T-cell (primary cell): ENCODE measurements around the gene TMED6. TPM values are rescaled to one million over a fixed set of nuclear protein-coding genes. Genes with fewer than 3 reads are reported as not detected.

Experiments
- ATAC-seq, 4 experiments: fragments of 200-7000 bp in 3 of 4; fragments of 150-1000 bp in 1 of 4; cut with Tn5 transposase; replicated peaks in 1 of 4; 1 replicate in 3 of 4; 2 replicates in 1 of 4; pipeline ENCODE4 v1.10.0; 2021; ENCODE audit warnings: moderate library complexity in 3 of 4, mild to moderate bottlenecking in 2 of 4, moderate number of reproducible peaks in 1 of 4
- CTCF ChIA-PET, 2 donors: fragments of 300-600 bp; sonication (Branson Sonifier 250); formaldehyde crosslinking; loops; one replicate each; lab custom pipeline; 2022; ENCODE audit warnings: antibody characterized with exemption in 2 of 2; lab: Charles Lee
- POLR2A ChIA-PET, 2 donors: fragments of 300-600 bp; sonication (Branson Sonifier 250); formaldehyde crosslinking; loops; one replicate each; lab custom pipeline; 2022; ENCODE audit warnings: antibody characterized with exemption in 2 of 2; lab: Charles Lee
- DNase-seq, 35 experiments: peaks; one replicate each; pipeline versions ENCODE4 v3.0.0 to v3.0.0-alpha.2; 2013 to 2023
- H3K27ac ChIP-seq: one replicate; pipeline ENCODE4 v1.5.1; 2013; ENCODE audit warnings: low read length
- H3K27me3 ChIP-seq, 2 experiments: replicated peaks in 1 of 2; 1 replicate in 1 of 2; 2 replicates in 1 of 2; pipeline versions ENCODE4 v1.6.1 to v1.7.0; 2013; ENCODE audit warnings: low read length in 1 of 2, mixed read lengths in 1 of 2; ENCODE audit not compliant: control insufficient read depth in 2 of 2, insufficient read depth in 2 of 2; ENCODE audit errors: extremely low read depth in 1 of 2
- H3K36me3 ChIP-seq, 2 donors: 1 replicate in 1 of 2; 2 replicates in 1 of 2; pipeline versions ENCODE4 v1.6.1 to v1.7.0; 2013; ENCODE audit warnings: low read length in 1 of 2; ENCODE audit not compliant: control insufficient read depth in 2 of 2, insufficient read depth in 1 of 2; ENCODE audit errors: extremely low read depth in 1 of 2
- H3K4me1 ChIP-seq, 2 experiments: 1 replicate in 1 of 2; 2 replicates in 1 of 2; pipeline versions ENCODE4 v1.6.1 to v1.7.0; 2013; ENCODE audit warnings: low read length in 2 of 2, mixed read lengths in 1 of 2; ENCODE audit not compliant: insufficient read depth in 2 of 2, control insufficient read depth in 1 of 2; ENCODE audit errors: extremely low read depth in 1 of 2
- H3K4me3 ChIP-seq, 2 donors: 1 replicate in 1 of 2; 2 replicates in 1 of 2; pipeline versions ENCODE4 v1.5.1 to v1.7.0; 2013; ENCODE audit warnings: mild to moderate bottlenecking in 2 of 2, low read length in 1 of 2, moderate library complexity in 1 of 2; ENCODE audit not compliant: control insufficient read depth in 1 of 2; ENCODE audit errors: extremely low read depth in 1 of 2
- H3K9me3 ChIP-seq: 2 replicates; pipeline ENCODE4 v1.7.0; 2013
- H3K27ac Mint-ChIP-seq, 2 donors: one replicate each; pipeline ENCODE4 v1.8.0; 2020 to 2021; ENCODE audit warnings: mild to moderate bottlenecking in 2 of 2, mixed read lengths in 2 of 2
- H3K27me3 Mint-ChIP-seq, 2 donors: one replicate each; pipeline ENCODE4 v1.8.0; 2021 to 2022; ENCODE audit warnings: mixed read lengths in 2 of 2
- H3K36me3 Mint-ChIP-seq: one replicate; pipeline ENCODE4 v1.8.0; 2021; ENCODE audit warnings: mixed read lengths
- H3K4me1 Mint-ChIP-seq, 3 donors: one replicate each; pipeline ENCODE4 v1.8.0; 2020 to 2022; ENCODE audit warnings: mixed read lengths in 3 of 3, mild to moderate bottlenecking in 1 of 3
- H3K4me3 Mint-ChIP-seq, 3 donors: one replicate each; pipeline ENCODE4 v1.8.0; 2020 to 2022; ENCODE audit warnings: mild to moderate bottlenecking in 3 of 3, mixed read lengths in 3 of 3, moderate library complexity in 3 of 3
- H3K9me3 Mint-ChIP-seq, 3 donors: one replicate each; pipeline ENCODE4 v1.8.0; 2020 to 2022; ENCODE audit warnings: mixed read lengths in 3 of 3
- WGBS: methylation state at CpG from one replicate; pipeline ENCODE4 v1.1.5; 2013; ENCODE audit warnings: missing lambda C conversion rate; ENCODE audit not compliant: insufficient coverage; 5-methylcytosine and 5-hydroxymethylcytosine counted together
- total RNA-seq, 35 experiments: library from RNA in 6 of 35; stranded (reverse) in 6 of 35; fragments of 120-200 nt in 1 of 35; gene quantifications; one replicate each; pipeline versions ENCODE4 v1.2.1 to v1.2.4 and lab custom pipeline; 2013 to 2026

TMED6 gene
- 1 to 10 TPM; 2.6 to 4.6 (median 3.0) TPM for total RNA-seq
- 2.4 TPM for total RNA-seq (2013)
- total RNA-seq (lab: John Stamatoyannopoulos, UW) = 0.06 to 1.1 (median 0.25) reads per million in 29 experiments

- CTCF ChIA-PET = interaction anchor here (0.6 kb wide), 2 partner anchors 23 to 1351 kb away, joined by 3 to 6 read pairs; no protein-coding TSS in a partner anchor
- no peaks in the 10 kb centered on the region for H3K27me3 ChIP-seq
- no peak for ATAC-seq
- Mint-ChIP-seq H3K27ac (no peak within 1 kb of the TSS), H3K4me1 (peaks cover 0 to 2% (median 0%) of the 10 kb centered on the region in 3 donors), H3K9me3 (no peaks in the 10 kb centered on the region), H3K27me3 (no peaks in the 10 kb centered on the region), H3K4me3 (no peak within 1 kb of the TSS), H3K36me3 (peaks cover 21% of the 10 kb centered on the region)
- H3K4me3 ChIP-seq = no peak within 1 kb of the TSS
- no peak for DNase-seq
- WGBS = 97% methylated on average over 10 of the region's 12 CpGs
- peaks cover 0 to 4% of the 10 kb centered on the region in 2 experiments for H3K4me1 ChIP-seq
- H3K9me3 ChIP-seq = no peaks in the 10 kb centered on the region
- no peak within 1 kb of the TSS for H3K27ac ChIP-seq
- POLR2A ChIA-PET = no interaction called here
- H3K36me3 ChIP-seq = peaks cover 6 to 23% of the 10 kb centered on the region in 2 donors
These were observed at the start of gene TMED6 for GRCh38 chr16:69351309-69352027. TMED6 (minus strand) TSS chr16:69351786; CDS start chr16:69351753, 33 bp downstream.

GRCh38 chr16:69399361-69399760 is 47.8 kb upstream of the TMED6 start:
- Mint-ChIP-seq H3K4me1 (peaks cover 0 to 6% (median 5%) of the 10 kb centered on the region in 3 donors), H3K27ac (no peak overlapping the region), H3K9me3 (no peaks in the 10 kb centered on the region), H3K27me3 (no peaks in the 10 kb centered on the region), H3K4me3 (no peak overlapping the region), H3K36me3 (no peaks in the 10 kb centered on the region)
- ChIA-PET POLR2A (interaction anchor here in 1 of 2 donors (0.6 kb wide), 1 partner anchor 289 kb away, joined by 3 read pairs; no protein-coding TSS in a partner anchor), CTCF (interaction anchor here in 1 of 2 donors (0.6 kb wide), 1 partner anchor 262 kb away, joined by 4 read pairs; no protein-coding TSS in a partner anchor)
- WGBS = 46% methylated on average over 3 of the region's 3 CpGs
- Histone ChIP-seq H3K9me3 (no peaks in the 10 kb centered on the region), H3K27ac (no peak overlapping the region), H3K36me3 (no peaks in the 10 kb centered on the region), H3K4me1 (no peaks in the 10 kb centered on the region), H3K4me3 (no peak overlapping the region), H3K27me3 (peaks cover 0 to 3% of the 10 kb centered on the region in 2 experiments)
- no peak for DNase-seq
- ATAC-seq = no peak

DNA sequence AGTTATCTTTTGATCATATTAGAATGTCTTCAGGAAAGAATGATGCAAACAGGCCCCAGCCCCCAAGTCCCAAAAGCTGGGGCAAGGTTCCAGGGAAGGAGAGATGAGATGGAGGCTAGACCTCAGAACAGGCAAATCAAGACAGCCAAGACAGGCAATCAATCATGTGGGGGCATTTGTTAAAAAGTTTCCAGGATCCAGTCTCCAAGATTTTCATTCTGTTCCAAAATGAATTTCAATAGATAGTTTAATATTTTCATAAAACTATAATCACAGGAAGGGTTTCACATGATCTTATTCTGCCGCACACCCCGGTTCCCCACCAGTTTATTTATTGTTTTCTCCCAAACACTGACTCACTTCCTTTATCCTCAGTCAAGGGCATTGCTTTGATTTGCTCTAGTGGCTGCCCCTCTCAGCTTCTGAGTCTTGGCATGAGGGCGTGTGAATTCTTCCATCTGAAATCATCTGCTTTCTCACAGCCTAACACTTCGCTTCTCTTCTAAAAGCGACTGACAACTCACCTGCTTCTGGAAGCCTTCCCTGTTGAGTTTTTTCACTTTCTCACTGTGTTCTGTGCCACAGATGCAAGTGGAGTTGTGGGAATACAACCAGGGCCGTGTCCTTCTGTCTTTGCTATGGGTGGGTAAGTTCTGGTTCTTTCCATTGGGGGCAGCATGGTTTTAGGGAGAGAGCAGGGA is 46.4 kb upstream of the TMED6 start:
- POLR2A ChIA-PET = no interaction called here
- WGBS = 70% methylated on average over 4 of the region's 6 CpGs
- CTCF ChIA-PET = interaction anchor here (0.6 to 0.8 kb wide), 3 partner anchors 13 to 909 kb away, joined by 3 read pairs; no protein-coding TSS in a partner anchor
- Histone ChIP-seq H3K27me3 (peaks cover 0 to 4% of the 10 kb centered on the region in 2 experiments), H3K9me3 (no peaks in the 10 kb centered on the region), H3K27ac (no peak overlapping the region), H3K36me3 (no peaks in the 10 kb centered on the region), H3K4me1 (no peaks in the 10 kb centered on the region), H3K4me3 (no peak overlapping the region)
- Mint-ChIP-seq H3K27me3 (no peaks in the 10 kb centered on the region), H3K9me3 (no peaks in the 10 kb centered on the region), H3K36me3 (no peaks in the 10 kb centered on the region), H3K4me1 (peaks cover 0 to 6% (median 5%) of the 10 kb centered on the region in 3 donors), H3K27ac (no peak overlapping the region), H3K4me3 (no peak overlapping the region)
- DNase-seq = no peak
- ATAC-seq = no peak

DNA sequence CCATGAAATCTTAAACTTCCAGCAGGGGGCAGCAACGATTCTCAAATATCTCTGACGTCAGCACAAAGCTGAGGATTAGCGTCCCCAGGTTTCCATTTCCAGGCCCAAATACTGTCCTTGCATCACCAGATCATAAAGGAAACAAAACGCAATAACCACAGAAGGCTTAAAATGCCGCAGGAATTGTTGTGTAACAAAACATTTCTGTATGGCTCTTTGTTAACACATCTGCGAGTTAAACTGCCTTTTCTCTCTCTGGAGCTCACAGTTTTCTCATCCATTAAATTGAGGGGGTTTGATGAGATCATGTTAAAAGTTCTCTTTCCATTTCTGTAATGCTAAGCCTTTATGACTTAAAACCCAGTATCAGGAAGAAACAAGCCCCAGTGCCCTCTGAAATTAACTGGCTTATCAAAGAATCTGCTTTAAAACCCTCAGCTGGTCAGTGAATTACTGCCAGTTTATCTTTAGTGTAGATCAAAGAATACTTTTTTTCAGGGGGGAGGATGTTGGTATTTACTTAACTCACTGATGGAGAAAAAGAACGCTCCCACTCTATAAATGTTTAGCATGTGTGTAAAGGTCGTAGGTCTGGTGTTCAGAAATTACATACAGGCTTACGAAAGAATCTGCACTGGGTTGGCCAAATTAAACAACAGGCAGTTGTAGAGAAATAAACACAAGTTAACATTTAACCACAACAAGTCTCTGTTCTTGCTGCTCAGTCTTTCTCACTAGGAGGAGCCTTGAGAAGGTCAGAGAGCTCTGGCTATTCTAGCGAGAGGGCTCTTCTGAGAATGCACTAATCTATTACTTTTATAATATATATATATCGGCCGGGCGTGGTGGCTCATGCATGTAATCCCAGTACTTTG is 44.8 kb upstream of the TMED6 start:
- Histone ChIP-seq H3K9me3 (no peaks in the 10 kb centered on the region), H3K4me1 (no peaks in the 10 kb centered on the region), H3K27me3 (peaks cover 0 to 4% of the 10 kb centered on the region in 2 experiments), H3K4me3 (no peak overlapping the region), H3K36me3 (no peaks in the 10 kb centered on the region), H3K27ac (peak overlapping the region; percentile 21)
- POLR2A ChIA-PET = interaction anchor here in 1 of 2 donors (0.5 to 0.7 kb wide), 2 partner anchors 55 to 269 kb away, joined by 3 read pairs; no protein-coding TSS in a partner anchor
- CTCF ChIA-PET = interaction anchor here (0.6 to 2.6 kb wide), 21 partner anchors 9 to 358 kb away, joined by 3 to 16 read pairs (median 3); partner anchors contain the start of genes NOB1 (in 1 of the 2) and TERF2 (in 1 of the 2)
- DNase-seq (peak; percentile 24 to 88 (median 57)), ATAC-seq (peak; percentile 58 to 78 (median 68))
- H3K36me3 Mint-ChIP-seq = no peaks in the 10 kb centered on the region
- WGBS = 0% methylated on average over 4 of the region's 13 CpGs
- no peak overlapping the region for H3K27ac Mint-ChIP-seq
- no peak overlapping the region for H3K4me3 Mint-ChIP-seq
- H3K4me1 Mint-ChIP-seq = peaks cover 0 to 6% (median 5%) of the 10 kb centered on the region in 3 donors
- no peaks in the 10 kb centered on the region for H3K9me3 Mint-ChIP-seq
- no peaks in the 10 kb centered on the region for H3K27me3 Mint-ChIP-seq

DNA sequence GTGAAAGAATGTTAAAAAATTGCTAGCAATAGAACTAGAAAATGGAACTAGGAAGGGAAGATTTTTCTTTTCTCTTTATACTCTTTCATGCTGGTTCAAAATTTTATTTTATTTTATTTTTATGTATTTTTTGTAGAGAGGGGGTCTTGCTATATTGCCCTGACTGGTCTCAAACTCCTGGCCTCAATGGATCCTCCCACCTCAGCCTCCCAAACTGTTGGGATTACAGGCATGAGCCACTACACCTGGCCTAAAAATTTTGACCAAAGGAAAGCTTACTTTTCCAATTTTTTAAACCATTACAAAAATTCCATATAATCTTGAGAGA is 44.2 kb upstream of the TMED6 start:
- no peak overlapping the region for H3K4me3 Mint-ChIP-seq
- no peak overlapping the region for H3K4me3 ChIP-seq
- H3K27ac Mint-ChIP-seq = no peak overlapping the region
- no peaks in the 10 kb centered on the region for H3K9me3 Mint-ChIP-seq
- POLR2A ChIA-PET = interaction anchor here in 1 of 2 donors (0.5 to 0.7 kb wide), 2 partner anchors 54 to 269 kb away, joined by 3 read pairs; no protein-coding TSS in a partner anchor
- H3K27me3 ChIP-seq = peaks cover 0 to 4% of the 10 kb centered on the region in 2 experiments
- H3K36me3 ChIP-seq = no peaks in the 10 kb centered on the region
- no peaks in the 10 kb centered on the region for H3K27me3 Mint-ChIP-seq
- H3K4me1 Mint-ChIP-seq = peaks cover 0 to 6% (median 5%) of the 10 kb centered on the region in 3 donors
- CTCF ChIA-PET = interaction anchor here (0.6 to 2.6 kb wide), 21 partner anchors 9 to 359 kb away, joined by 3 to 16 read pairs (median 4); partner anchors contain the start of genes NOB1 (in 1 of the 2) and TERF2 (in 1 of the 2)
- no peaks in the 10 kb centered on the region for H3K9me3 ChIP-seq
- no peaks in the 10 kb centered on the region for H3K36me3 Mint-ChIP-seq
- no peak for DNase-seq
- no peak overlapping the region for H3K27ac ChIP-seq
- no peak for ATAC-seq
- no peaks in the 10 kb centered on the region for H3K4me1 ChIP-seq
